HL-60 (cell line): Measurements from ENCODE around the gene PIK3R1.

ENCODE experiments used
- DNase-seq, 2 experiments: peaks; one replicate each; pipeline ENCODE4 v3.0.0-alpha.2; 2010 to 2020; ENCODE audit warnings: low read depth in 1 of 2, low spot score in 1 of 2
- H3K27ac ChIP-seq: fragments of 250-450 bp; sonication (Bioruptor Pico); replicated peaks from 2 replicates; pipeline ENCODE4 v1.5.1; 2020; ENCODE audit warnings: mild to moderate bottlenecking, moderate library complexity
- H3K27me3 ChIP-seq: fragments of 250-450 bp; sonication (Bioruptor Pico); 2 replicates; pipeline ENCODE4 v1.5.1; 2021; ENCODE audit warnings: mild to moderate bottlenecking, moderate library complexity; ENCODE audit not compliant: insufficient read depth, poor library complexity, severe bottlenecking
- H3K4me3 ChIP-seq: replicated peaks from 2 replicates; pipeline ENCODE4 v1.5.1; 2011; ENCODE audit warnings: mild to moderate bottlenecking, control low read depth, low read length; ENCODE audit not compliant: insufficient read depth
- CTCF ChIP-seq: IDR thresholded peaks from one replicate; pipeline ENCODE4 v1.5.1; 2011; ENCODE audit warnings: low read length, control low read depth, inconsistent platforms; ENCODE audit not compliant: insufficient read depth
- GABPA ChIP-seq: IDR thresholded peaks from 2 replicates; pipeline ENCODE4 v1.6.1; 2012; ENCODE audit warnings: low read depth
- POLR2AphosphoS5 ChIP-seq: IDR thresholded peaks from 2 replicates; pipeline ENCODE4 v1.6.1; 2012; ENCODE audit warnings: low read depth
- REST ChIP-seq: IDR thresholded peaks from 2 replicates; pipeline ENCODE4 v1.6.1; 2012; ENCODE audit warnings: low read depth; ENCODE audit not compliant: insufficient replicate concordance
- SPI1 ChIP-seq: IDR thresholded peaks from 2 replicates; pipeline ENCODE4 v1.6.1; 2012; ENCODE audit warnings: low read depth, mild to moderate bottlenecking, borderline replicate concordance

PIK3R1 gene

GRCh38 chr5:68214482-68215207, 911 bp upstream of the PIK3R1 start:
- no peak for DNase-seq
- Histone ChIP-seq H3K4me3 (peak overlapping the region; percentile 50), H3K27me3 (no peaks in the 10 kb centered on the region), H3K27ac (peak overlapping the region; percentile 90)
- no peak for TF ChIP-seq GABPA

GRCh38 chr5:68215898-68216244, 315 bp downstream of the PIK3R1 start:
- TF ChIP-seq SPI1 (no peak), POLR2AphosphoS5 (no peak; the same call in none of the 2 replicates), REST (no peak), CTCF (no peak), GABPA (no peak)
- Histone ChIP-seq H3K4me3 (peak overlapping the region; percentile 69), H3K27ac (peak overlapping the region; percentile 96), H3K27me3 (no peaks in the 10 kb centered on the region)
- peak in 1 of 2 experiments; percentile 55 for DNase-seq

- Histone ChIP-seq H3K27me3 (no peaks in the 10 kb centered on the region), H3K27ac (peak overlapping the region; percentile 96), H3K4me3 (peak overlapping the region; percentile 69)
- TF ChIP-seq GABPA (no peak), CTCF (no peak), SPI1 (peak; percentile 2; the same call in 1 of the 2 replicates)
- DNase-seq: peak in 1 of 2 experiments; percentile 38
These were observed 890 bp downstream of the PIK3R1 start for GRCh38 chr5:68216245-68217046.

GRCh38 chr5:68217047-68217355, 1.4 kb downstream of the PIK3R1 start:
- no peaks in the 10 kb centered on the region for H3K27me3 ChIP-seq
- peak overlapping the region; percentile 69 for H3K4me3 ChIP-seq
- no peak for DNase-seq
- peak overlapping the region; percentile 96 for H3K27ac ChIP-seq
- TF ChIP-seq REST (no peak), POLR2AphosphoS5 (no peak), GABPA (no peak), CTCF (no peak), SPI1 (no peak)
